ENCODE data around the gene AIP. TPM values are rescaled to one million over a fixed set of nuclear protein-coding genes. Genes with fewer than 3 reads are reported as not detected.

AIP gene
- total and polyA plus RNA-seq, 2 of the 8 experiments (the other 6 are each of a cell fraction or from before 2014, with no cell fraction given) = 29.8 to 54.4 TPM

- Histone ChIP-seq H3K4me1 (replicated peaks in 1 of 4; ENCODE audit: control insufficient read depth in 3 of 4, insufficient read depth in 4 of 4, low read length in 3 of 4) (no peaks in the 10 kb centered on the region), H3K4ac (replicated peaks; ENCODE audit: insufficient read length, low read depth, low read length) (no peak overlapping the region), H3K23ac (ENCODE audit: insufficient read length) (no peak overlapping the region), H4K20me1 (replicated peaks in 1 of 2; ENCODE audit: control insufficient read depth in 1 of 2, insufficient read depth in 2 of 2, low read length in 2 of 2) (no peaks in the 10 kb centered on the region), H3K79me2 (ENCODE audit: control insufficient read depth in 1 of 2, insufficient read depth in 2 of 2, low read length in 2 of 2) (no peaks in the 10 kb centered on the region), H4K5ac (ENCODE audit: insufficient read length, low read depth, low read length) (no peak overlapping the region), H3K18ac (ENCODE audit: extremely low read depth, low read length) (no peak overlapping the region), H3K36me3 (ENCODE audit: control insufficient read depth in 2 of 4, insufficient read depth in 4 of 4, low read length in 3 of 4) (no peaks in the 10 kb centered on the region), H3K9me3 (ENCODE audit: insufficient read depth in 2 of 2, low read depth in 1 of 2, low read length in 1 of 2) (no peaks in the 10 kb centered on the region), H3K9ac (replicated peaks in 1 of 4; ENCODE audit: extremely low read depth in 1 of 4, low read depth in 3 of 4, low read length in 3 of 4) (no peak overlapping the region), H3K23me2 (ENCODE audit: low read depth, low read length) (no peaks in the 10 kb centered on the region), H3K14ac (ENCODE audit: insufficient read length) (no peak overlapping the region), H2AFZ (ENCODE audit: low read length) (no peak overlapping the region), H2BK15ac (ENCODE audit: low read length) (no peak overlapping the region), H3K56ac (replicated peaks; ENCODE audit: insufficient read length, low read depth, low read length) (no peak overlapping the region), H3K4me2 (ENCODE audit: insufficient read depth in 1 of 2, low read depth in 2 of 2, low read length in 2 of 2) (no peak overlapping the region), H3K4me3 (ENCODE audit: extremely low read depth in 1 of 4, insufficient read depth in 2 of 4, low read depth in 3 of 4, low read length in 4 of 4) (no peak overlapping the region), H3K27me3 (replicated peaks in 1 of 4; ENCODE audit: control insufficient read depth in 3 of 4, extremely low read depth in 1 of 4, insufficient read depth in 3 of 4, low read length in 3 of 4) (no peaks in the 10 kb centered on the region), H2AK5ac (ENCODE audit: low read depth, low read length) (no peak overlapping the region), H2BK5ac (ENCODE audit: low read depth, low read length) (no peak overlapping the region), H3K27ac (ENCODE audit: low read depth, low read length) (no peak overlapping the region), H4K91ac (replicated peaks; ENCODE audit: insufficient read length, low read length) (no peak overlapping the region), H2BK12ac (ENCODE audit: low read depth, low read length) (no peak overlapping the region), H2BK20ac (ENCODE audit: low read length) (no peak overlapping the region), H3K79me1 (ENCODE audit: low read depth, low read length) (no peaks in the 10 kb centered on the region), H4K8ac (ENCODE audit: extremely low read depth, insufficient read depth, low read length) (no peak overlapping the region), H2BK120ac (replicated peaks; ENCODE audit: low read depth, low read length) (no peak overlapping the region)
- WGBS, 2 experiments (ENCODE audit: extremely low coverage in 1 of 2, insufficient coverage in 1 of 2, insufficient read length in 1 of 2, insufficient replicate concordance in 2 of 2, low coverage in 1 of 2, low lambda C conversion rate in 2 of 2, missing lambda C conversion rate in 1 of 2) = 93% methylated on average over 25 of the region's 32 CpGs; no CpG with 5 or more reads in 1 of the 2 experiments
- FAIRE-seq (no peak), DNase-seq (ENCODE audit: low read depth in 1 of 2, low spot score in 2 of 2) (no peak)
- TF ChIP-seq TEAD4 (IDR thresholded peaks at IDR 0.05; ENCODE audit: low read depth, low read length) (no peak), ATF2 (IDR thresholded peaks at IDR 0.05; ENCODE audit: low read length) (no peak), SP1 (IDR thresholded peaks at IDR 0.05; ENCODE audit: low read depth, low read length) (no peak), SIN3A (conservative IDR thresholded peaks at IDR 0.05 in 1 of 2, IDR thresholded peaks at IDR 0.05 in 1 of 2; ENCODE audit: low read depth in 1 of 2, low read length in 2 of 2) (no peak), EZH2 (IDR thresholded peaks at IDR 0.05; ENCODE audit: low read depth, low read length, severe bottlenecking) (no peak), SP4 (IDR thresholded peaks at IDR 0.05; ENCODE audit: low read length) (no peak), SIRT6 (IDR thresholded peaks at IDR 0.05; ENCODE audit: low read length) (no peak)
- POLR2A ChIA-PET (ENCODE audit: partially characterized antibody) = interaction anchor here (1.0 kb wide), 1 partner anchor 21 kb away, joined by 3 read pairs; no protein-coding TSS in a partner anchor
- CTCF ChIA-PET (ENCODE audit: partially characterized antibody) = interaction anchor here (0.6 to 1.2 kb wide), 2 partner anchors 118 to 247 kb away, joined by 3 to 4 read pairs; partner anchors contain the start of gene PPP1CA
Observed at GRCh38 chr11:67519726-67520125, 36.9 kb downstream of the AIP start.

Measured in H1 (cell line).